LoVo (cell line): ENCODE measurements around the gene LETM1.

ENCODE experiments used
- DNase-seq: peaks from one replicate; pipeline ENCODE4 v3.0.0-alpha.2; 2016; ENCODE audit warnings: low spot score

Gene LETM1

DNA sequence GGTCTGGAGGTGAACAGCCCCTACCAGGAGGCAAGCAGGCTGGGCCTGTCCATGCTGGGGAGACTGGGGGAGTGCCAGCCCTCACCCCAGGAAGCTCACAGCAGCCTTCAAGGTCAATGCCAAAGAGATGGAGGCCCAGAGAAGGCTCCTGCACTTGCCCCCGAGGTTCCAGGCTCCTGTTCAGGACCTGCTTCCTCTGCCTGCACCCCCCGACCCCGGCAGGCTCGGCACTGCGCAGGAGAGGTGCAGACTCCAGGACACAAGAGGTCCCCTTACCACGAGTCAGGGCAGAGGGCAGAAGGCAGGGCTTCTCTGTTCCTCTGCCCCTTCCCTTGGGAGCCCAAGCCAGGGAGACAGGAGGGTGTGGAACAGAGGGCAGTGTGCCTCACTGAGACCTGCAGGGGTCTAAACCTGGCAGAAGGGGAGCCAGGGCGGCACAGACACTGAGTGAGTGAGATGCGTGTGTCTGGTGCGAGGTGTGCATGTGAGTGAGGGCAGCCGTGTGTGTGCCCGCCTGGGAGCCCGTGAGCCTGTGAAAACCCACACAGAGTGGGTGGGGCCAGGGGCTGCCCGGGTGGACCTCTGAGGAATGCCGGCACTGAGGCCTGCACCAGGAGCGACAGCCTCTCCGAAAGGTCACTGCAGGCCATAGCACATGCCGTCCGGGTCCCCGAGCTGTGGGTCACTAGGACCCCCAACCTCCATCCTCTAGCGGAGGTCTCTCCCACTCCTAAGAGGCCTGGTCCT is 93.5 kb downstream of the LETM1 start:
- DNase-seq: no peak
